Astrocyte (in vitro differentiated cells and primary cell): Measurements from ENCODE around the gene SVIL. TPM values are rescaled to one million over a fixed set of nuclear protein-coding genes. Genes with fewer than 3 reads are reported as not detected.

Experiments
- DNase-seq: peaks from one replicate; pipeline ENCODE4 v3.0.0-alpha.2; 2010; ENCODE audit warnings: low read depth
- FAIRE-seq: peaks from 2 replicates; lab custom pipeline; 2011; peaks lifted over from hg19 to GRCh38; lab: Jason Lieb, UNC
- H2AFZ ChIP-seq: 2 replicates; pipeline ENCODE4 v1.6.0; 2012; ENCODE audit warnings: low read depth, low read length, inconsistent platforms
- H3K27ac ChIP-seq: 2 replicates; pipeline ENCODE4 v1.5.1; 2011; ENCODE audit warnings: low read depth, low read length, inconsistent platforms
- H3K27me3 ChIP-seq: 2 replicates; pipeline ENCODE4 v1.6.0; 2011; ENCODE audit warnings: low read length, inconsistent platforms; ENCODE audit not compliant: insufficient read depth
- H3K36me3 ChIP-seq: 2 replicates; pipeline ENCODE4 v1.5.1; 2011; ENCODE audit warnings: low read length, inconsistent platforms; ENCODE audit not compliant: insufficient read depth
- H3K4me1 ChIP-seq: 2 replicates; pipeline ENCODE4 v1.5.1; 2011; ENCODE audit warnings: low read length, inconsistent platforms; ENCODE audit not compliant: insufficient read depth
- H3K4me2 ChIP-seq: 2 replicates; pipeline ENCODE4 v1.6.0; 2012; ENCODE audit warnings: low read length, inconsistent platforms
- H3K4me3 ChIP-seq: 2 replicates; pipeline ENCODE4 v1.5.1; 2011; ENCODE audit warnings: low read depth, mild to moderate bottlenecking, low read length, inconsistent platforms; ENCODE audit not compliant: insufficient read depth
- H3K79me2 ChIP-seq: 2 replicates; pipeline ENCODE4 v1.6.0; 2012; ENCODE audit warnings: mild to moderate bottlenecking, low read length, inconsistent platforms; ENCODE audit not compliant: insufficient read depth
- H3K9ac ChIP-seq: 2 replicates; pipeline ENCODE4 v1.6.0; 2012; ENCODE audit warnings: mild to moderate bottlenecking, low read length, inconsistent platforms
- H3K9me3 ChIP-seq: 2 replicates; pipeline ENCODE4 v1.5.1; 2012; ENCODE audit warnings: low read depth, mild to moderate bottlenecking, low read length, inconsistent platforms; ENCODE audit not compliant: insufficient read depth
- H4K20me1 ChIP-seq: 2 replicates; pipeline ENCODE4 v1.6.0; 2012; ENCODE audit warnings: low read length, inconsistent platforms; ENCODE audit not compliant: insufficient read depth
- H3K27ac Mint-ChIP-seq: one replicate; pipeline ENCODE4 v1.8.0; 2021; ENCODE audit warnings: mild to moderate bottlenecking, mixed read lengths; ENCODE audit not compliant: unreplicated experiment
- H3K27me3 Mint-ChIP-seq: one replicate; pipeline ENCODE4 v1.8.0; 2021; ENCODE audit warnings: low read depth, mixed read lengths; ENCODE audit not compliant: unreplicated experiment
- H3K36me3 Mint-ChIP-seq: one replicate; pipeline ENCODE4 v1.8.0; 2021; ENCODE audit warnings: low read depth, mixed read lengths; ENCODE audit not compliant: unreplicated experiment
- H3K4me1 Mint-ChIP-seq: one replicate; pipeline ENCODE4 v1.8.0; 2021; ENCODE audit warnings: low read depth, mixed read lengths; ENCODE audit not compliant: unreplicated experiment
- H3K4me3 Mint-ChIP-seq: one replicate; pipeline ENCODE4 v1.8.0; 2021; ENCODE audit warnings: mild to moderate bottlenecking, moderate library complexity, mixed read lengths; ENCODE audit not compliant: unreplicated experiment
- H3K9me3 Mint-ChIP-seq: one replicate; pipeline ENCODE4 v1.8.0; 2021; ENCODE audit warnings: mild to moderate bottlenecking, mixed read lengths; ENCODE audit not compliant: unreplicated experiment
- CTCF ChIP-seq: IDR thresholded peaks from 2 replicates; pipeline ENCODE4 v1.5.1; 2011; ENCODE audit warnings: low read depth, mild to moderate bottlenecking, inconsistent platforms, low read length, moderate library complexity; ENCODE audit not compliant: insufficient read depth
- EZH2 ChIP-seq: IDR thresholded peaks from 2 replicates; pipeline ENCODE4 v1.6.1; 2012; ENCODE audit warnings: mild to moderate bottlenecking, low read length, inconsistent platforms; ENCODE audit not compliant: insufficient read depth
- total RNA-seq: library from RNA; stranded (reverse); gene quantifications from 2 replicates; pipeline ENCODE4 v1.2.1, GENCODE V29; 2021

Gene SVIL
- total RNA-seq, 1 donor from 2014 or later = 70.4 TPM

- Mint-ChIP-seq H3K4me1 (peaks cover 24% of the 10 kb centered on the region), H3K36me3 (peaks cover 20% of the 10 kb centered on the region), H3K27ac (peak overlapping the region; percentile 80), H3K27me3 (no peaks in the 10 kb centered on the region), H3K4me3 (peak overlapping the region; percentile 20), H3K9me3 (no peaks in the 10 kb centered on the region)
- Histone ChIP-seq H3K27ac (peak overlapping the region; percentile 80), H4K20me1 (peaks cover 17% of the 10 kb centered on the region), H2AFZ (no peak overlapping the region), H3K4me2 (peak overlapping the region; percentile 72), H3K4me3 (no peak overlapping the region), H3K36me3 (peaks cover 11% of the 10 kb centered on the region), H3K9me3 (no peaks in the 10 kb centered on the region), H3K4me1 (peaks cover 25% of the 10 kb centered on the region), H3K27me3 (no peaks in the 10 kb centered on the region), H3K79me2 (no peaks in the 10 kb centered on the region), H3K9ac (peak overlapping the region; percentile 58)
- TF ChIP-seq CTCF = no peak
- TF ChIP-seq EZH2 = no peak
- DNase-seq (peak; percentile 27), FAIRE-seq (no peak)
These were observed 79.6 kb downstream of the SVIL start for GRCh38 chr10:29555091-29555745.

- DNase-seq (peak; percentile 75), FAIRE-seq (no peak)
- no peaks in the 10 kb centered on the region for H3K27me3 Mint-ChIP-seq
- Histone ChIP-seq H3K27ac (peak overlapping the region; percentile 43), H3K79me2 (no peaks in the 10 kb centered on the region), H3K4me1 (peaks cover 25% of the 10 kb centered on the region), H3K4me2 (peak overlapping the region; percentile 54), H3K9ac (no peak overlapping the region), H3K36me3 (peaks cover 9% of the 10 kb centered on the region), H3K27me3 (no peaks in the 10 kb centered on the region), H2AFZ (no peak overlapping the region), H3K4me3 (no peak overlapping the region), H4K20me1 (peaks cover 12% of the 10 kb centered on the region), H3K9me3 (no peaks in the 10 kb centered on the region)
- H3K4me3 Mint-ChIP-seq = peak overlapping the region; percentile 12
- TF ChIP-seq CTCF (peak; percentile 23), EZH2 (no peak)
- H3K27ac Mint-ChIP-seq = peak overlapping the region; percentile 80
- no peaks in the 10 kb centered on the region for H3K9me3 Mint-ChIP-seq
- peaks cover 24% of the 10 kb centered on the region for H3K4me1 Mint-ChIP-seq
- H3K36me3 Mint-ChIP-seq = peaks cover 20% of the 10 kb centered on the region
These were observed 80.1 kb downstream of the SVIL start for GRCh38 chr10:29554660-29555059.
